Body of pancreas (tissue), 4 donors: ENCODE results near the gene PERP. TPM values are rescaled to one million over a fixed set of nuclear protein-coding genes. Genes with fewer than 3 reads are reported as not detected.

Experiments
- ATAC-seq: fragments of 150-250 bp; one replicate; pipeline ENCODE4 v1.9.1; 2016
- DNase-seq, 4 donors: peaks; one replicate each; pipeline ENCODE4 v3.0.0-alpha.2; 2019
- H3K27ac ChIP-seq, 4 donors: fragments of 200-600 bp; sonication (generic); 1 replicate in 3 of 4; 2 replicates in 1 of 4; pipeline versions ENCODE4 v1.5.1 to v1.6.1; 2016 to 2019; ENCODE audit warnings: mild to moderate bottlenecking in 1 of 4, mixed read lengths in 1 of 4, moderate library complexity in 1 of 4
- H3K27me3 ChIP-seq, 2 donors: fragments of 200-600 bp; sonication (generic); one replicate each; pipeline ENCODE4 v1.6.0; 2016; ENCODE audit warnings: mild to moderate bottlenecking in 1 of 2
- H3K36me3 ChIP-seq, 2 donors: fragments of 200-600 bp; sonication (generic); replicated peaks in 1 of 2; 2 replicates each; pipeline ENCODE4 v1.5.1; 2016; ENCODE audit warnings: low read depth in 2 of 2; ENCODE audit not compliant: insufficient read depth in 1 of 2
- H3K4me1 ChIP-seq: fragments of 200-600 bp; sonication (generic); one replicate; pipeline ENCODE4 v1.6.0; 2016
- H3K4me3 ChIP-seq, 2 donors: fragments of 200-600 bp; sonication (generic); 1 replicate in 1 of 2; 2 replicates in 1 of 2; pipeline ENCODE4 v1.5.1; 2016 to 2019
- H3K9me3 ChIP-seq, 3 donors: fragments of 200-600 bp; sonication (generic); 1 replicate in 2 of 3; 2 replicates in 1 of 3; pipeline ENCODE4 v1.5.1; 2016
- POLR2A ChIP-seq, 3 donors: fragments of 450-650 bp; IDR thresholded peaks; one replicate each; pipeline ENCODE4 v1.6.1; 2016; ENCODE audit warnings: antibody characterized with exemption in 3 of 3, mild to moderate bottlenecking in 2 of 3
- WGBS, 2 donors: methylation state at CpG; one replicate each; pipeline ENCODE4 v1.1.5; 2017; 5-methylcytosine and 5-hydroxymethylcytosine counted together
- intact Hi-C: fragments of 100-400 bp; cut with DNase I; formaldehyde crosslinking; loops from one replicate; pipeline ENCODE4 v1.15.1; 2023
- total RNA-seq, 2 donors: library from RNA; depleted of rRNA; stranded (reverse); fragments of >200 nt; gene quantifications; one replicate each; pipeline ENCODE4 v1.1.0, GENCODE V29; 2016
- TF ChIP-seq, protein P1 (sequence below), 7 experiments: fragments of 450-650 bp in 4 of 7; fragments of 200-600 bp in 3 of 7; sonication (generic) in 3 of 7; IDR thresholded peaks; one replicate each; pipeline ENCODE4 v1.5.1; 2016 to 2019; ENCODE audit warnings: antibody characterized with exemption in 7 of 7

PERP gene
- total RNA-seq, 2 donors from 2014 or later = 16.5 to 35.8 TPM

DNA sequence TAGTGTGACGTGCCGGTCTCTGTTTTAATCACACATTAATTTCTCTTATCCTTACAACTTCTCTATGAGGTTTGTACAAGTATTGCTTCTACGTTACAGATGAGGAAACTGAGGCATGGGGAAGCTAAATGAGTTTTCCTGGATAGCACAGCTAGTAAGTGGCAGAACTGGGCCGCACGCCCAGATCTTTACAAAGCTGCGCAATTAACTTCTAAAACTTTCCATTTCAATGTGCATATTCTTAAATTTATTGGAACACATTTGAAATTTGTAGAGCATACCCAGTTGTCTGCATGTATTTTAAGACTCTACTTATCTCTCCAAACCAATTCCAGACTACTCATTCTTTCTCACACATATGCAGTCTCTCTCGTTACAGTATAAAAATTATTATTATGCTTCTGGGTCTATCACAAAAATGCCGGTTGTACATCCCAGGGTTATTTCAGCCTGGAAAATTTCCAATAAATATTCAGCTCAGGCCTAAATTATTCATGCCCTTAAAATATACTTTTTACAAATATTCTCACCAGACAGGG, 10.2 kb upstream of the PERP start:
- TF ChIP-seq, protein P1, sequence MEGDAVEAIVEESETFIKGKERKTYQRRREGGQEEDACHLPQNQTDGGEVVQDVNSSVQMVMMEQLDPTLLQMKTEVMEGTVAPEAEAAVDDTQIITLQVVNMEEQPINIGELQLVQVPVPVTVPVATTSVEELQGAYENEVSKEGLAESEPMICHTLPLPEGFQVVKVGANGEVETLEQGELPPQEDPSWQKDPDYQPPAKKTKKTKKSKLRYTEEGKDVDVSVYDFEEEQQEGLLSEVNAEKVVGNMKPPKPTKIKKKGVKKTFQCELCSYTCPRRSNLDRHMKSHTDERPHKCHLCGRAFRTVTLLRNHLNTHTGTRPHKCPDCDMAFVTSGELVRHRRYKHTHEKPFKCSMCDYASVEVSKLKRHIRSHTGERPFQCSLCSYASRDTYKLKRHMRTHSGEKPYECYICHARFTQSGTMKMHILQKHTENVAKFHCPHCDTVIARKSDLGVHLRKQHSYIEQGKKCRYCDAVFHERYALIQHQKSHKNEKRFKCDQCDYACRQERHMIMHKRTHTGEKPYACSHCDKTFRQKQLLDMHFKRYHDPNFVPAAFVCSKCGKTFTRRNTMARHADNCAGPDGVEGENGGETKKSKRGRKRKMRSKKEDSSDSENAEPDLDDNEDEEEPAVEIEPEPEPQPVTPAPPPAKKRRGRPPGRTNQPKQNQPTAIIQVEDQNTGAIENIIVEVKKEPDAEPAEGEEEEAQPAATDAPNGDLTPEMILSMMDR (IDR thresholded peaks at IDR 0.05) = no peak
- TF ChIP-seq POLR2A (IDR thresholded peaks at IDR 0.05) = no peak
- 85% methylated on average over 8 of the region's 8 CpGs for WGBS, 2 donors
- no peak overlapping the region for H3K27ac ChIP-seq
- no peaks in the 10 kb centered on the region for H3K27me3 ChIP-seq
- H3K4me1 ChIP-seq = peaks cover 5% of the 10 kb centered on the region
- intact Hi-C loops = no loop called here
- H3K4me3 ChIP-seq = no peak overlapping the region
- no peaks in the 10 kb centered on the region for H3K36me3 ChIP-seq
- no peaks in the 10 kb centered on the region for H3K9me3 ChIP-seq
- no peak for DNase-seq
- no peak for ATAC-seq

DNA sequence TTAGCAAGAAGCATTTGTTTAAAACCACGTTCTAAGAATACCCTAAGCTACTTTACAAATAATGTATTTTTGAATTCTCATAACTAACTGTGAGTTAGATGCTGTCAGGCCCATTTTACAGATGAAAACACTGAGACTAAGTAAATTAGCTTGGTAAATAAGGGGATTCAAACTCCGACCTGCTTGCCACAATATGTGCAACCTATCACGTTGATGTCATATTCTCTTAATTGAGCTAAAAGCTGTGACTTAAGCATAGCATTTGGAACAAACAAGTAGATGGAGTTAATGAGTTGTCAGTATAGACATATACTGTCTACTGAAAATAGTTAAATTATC, 9.4 kb upstream of the PERP start:
- intact Hi-C loops = no loop called here

DNA sequence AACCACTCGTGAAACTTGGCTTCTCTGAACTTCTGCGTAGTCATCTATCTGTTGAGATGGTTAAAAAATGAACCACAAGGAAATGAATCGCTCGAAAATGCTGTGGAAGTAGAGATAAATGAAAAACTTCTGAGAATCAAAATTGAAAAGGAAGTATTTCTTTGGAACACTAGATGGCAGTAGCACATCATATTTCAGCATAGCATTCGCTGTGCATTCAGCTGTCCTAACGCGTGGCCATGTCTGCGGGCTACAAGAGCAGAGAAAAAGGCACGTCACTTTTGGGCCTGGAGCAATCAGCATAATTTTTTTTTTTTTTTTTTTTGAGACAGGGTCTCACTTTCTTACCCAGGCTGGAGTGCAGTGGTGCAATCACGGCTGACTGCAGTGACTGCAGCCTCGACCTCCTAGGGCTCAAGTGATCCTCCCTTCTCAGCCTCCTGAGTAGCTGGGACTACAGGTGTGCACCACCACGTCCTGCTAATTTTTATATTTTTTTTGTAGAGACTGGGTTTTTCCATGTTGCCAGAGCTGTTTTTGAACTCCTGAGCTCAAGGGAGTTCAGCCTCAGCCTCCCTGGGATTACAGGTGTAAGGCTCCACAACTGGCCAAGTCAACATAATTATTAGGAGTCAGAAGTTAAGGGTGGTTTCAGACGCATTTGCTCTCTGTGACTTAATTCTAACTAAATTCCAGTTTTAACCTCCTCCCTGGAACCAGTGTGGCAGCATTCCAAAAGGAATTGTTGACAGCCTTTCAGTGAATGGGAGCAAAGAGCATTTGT, 8.8 kb upstream of the PERP start:
- peak; percentile 54 to 76 (median 75) for DNase-seq
- 17 to 18% methylated on average over 13 of the region's 13 CpGs for WGBS, 2 donors

More for the DNA sequence above, 9.4 kb upstream of the PERP start:
- Histone ChIP-seq H3K27ac (no peak overlapping the region), H3K9me3 (no peaks in the 10 kb centered on the region), H3K27me3 (no peaks in the 10 kb centered on the region), H3K4me3 (no peak overlapping the region), H3K36me3 (no peaks in the 10 kb centered on the region), H3K4me1 (peaks cover 5% of the 10 kb centered on the region)
- 46 to 53% methylated on average over 3 of the region's 3 CpGs for WGBS, 2 donors
- TF ChIP-seq POLR2A (IDR thresholded peaks at IDR 0.05) = no peak
- TF ChIP-seq, protein P1 (IDR thresholded peaks at IDR 0.05) = no peak
- ATAC-seq (no peak), DNase-seq (no peak)

DNA sequence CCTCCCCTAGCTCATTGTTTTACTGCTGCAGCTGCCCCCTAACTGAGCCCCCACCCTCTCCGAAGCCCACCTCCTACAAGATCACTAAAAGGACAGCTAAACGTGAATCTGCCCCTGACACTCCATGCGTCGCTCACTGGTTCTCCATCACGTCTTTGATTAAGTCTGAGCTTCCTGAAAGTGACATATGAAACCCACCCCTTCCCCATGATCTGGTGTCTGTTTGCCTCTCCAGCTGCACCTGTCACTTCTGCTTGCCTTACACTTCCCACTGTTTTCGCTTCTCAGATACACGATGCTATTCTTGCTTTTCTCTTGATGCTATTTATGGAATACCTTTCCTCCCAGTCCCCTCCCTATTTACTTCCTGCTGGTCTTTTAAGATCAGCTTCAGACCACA, 8.0 kb upstream of the PERP start:
- H3K9me3 ChIP-seq = no peaks in the 10 kb centered on the region
- TF ChIP-seq, protein P1 (IDR thresholded peaks at IDR 0.05) = no peak
- no peak for TF ChIP-seq POLR2A (IDR thresholded peaks at IDR 0.05)
- no peak overlapping the region for H3K27ac ChIP-seq
- 53 to 68% methylated on average over 7 of the region's 7 CpGs for WGBS, 2 donors
- intact Hi-C loops = no loop called here
- H3K4me3 ChIP-seq = no peak overlapping the region
- H3K27me3 ChIP-seq = no peaks in the 10 kb centered on the region
- H3K36me3 ChIP-seq = no peaks in the 10 kb centered on the region
- H3K4me1 ChIP-seq = peaks cover 5% of the 10 kb centered on the region
- ATAC-seq (no peak), DNase-seq (no peak)

More for the DNA sequence above, 8.8 kb upstream of the PERP start:
- H3K4me3 ChIP-seq = no peak overlapping the region
- H3K4me1 ChIP-seq = peaks cover 5% of the 10 kb centered on the region
- no peak overlapping the region for H3K27ac ChIP-seq
- H3K9me3 ChIP-seq = no peaks in the 10 kb centered on the region
- peak; percentile 94 for ATAC-seq
- intact Hi-C loops = no loop called here
- H3K36me3 ChIP-seq = no peaks in the 10 kb centered on the region
- TF ChIP-seq, protein P1 (IDR thresholded peaks at IDR 0.05) = peak; percentile 58 to 95 (median 89)
- TF ChIP-seq POLR2A (IDR thresholded peaks at IDR 0.05) = no peak
- H3K27me3 ChIP-seq = no peaks in the 10 kb centered on the region
